Thyroid gland (tissue), 4 donors: ENCODE results near the gene TENM3. TPM values are rescaled to one million over a fixed set of nuclear protein-coding genes. Genes with fewer than 3 reads are reported as not detected.

ENCODE experiments used
- DNase-seq, 2 donors: peaks; one replicate each; pipeline ENCODE4 v3.0.0-alpha.2; 2019
- H3K27ac ChIP-seq, 3 donors: fragments of 200-600 bp; sonication (generic); 1 replicate in 2 of 3; 2 replicates in 1 of 3; pipeline ENCODE4 v1.5.1; 2016 to 2019; ENCODE audit warnings: mild to moderate bottlenecking in 1 of 3, moderate library complexity in 1 of 3
- H3K27me3 ChIP-seq: fragments of 200-600 bp; sonication (generic); one replicate; pipeline ENCODE4 v1.5.1; 2019
- H3K36me3 ChIP-seq, 2 donors: fragments of 200-600 bp; sonication (generic); one replicate each; pipeline ENCODE4 v1.5.1; 2016 to 2019
- H3K4me1 ChIP-seq, 2 donors: fragments of 200-600 bp; sonication (generic); one replicate each; pipeline ENCODE4 v1.5.1; 2017 to 2019
- H3K4me3 ChIP-seq, 3 donors: fragments of 200-600 bp; sonication (generic); replicated peaks in 1 of 3; 1 replicate in 2 of 3; 2 replicates in 1 of 3; pipeline ENCODE4 v1.5.1; 2016; ENCODE audit warnings: mild to moderate bottlenecking in 1 of 3
- H3K9me3 ChIP-seq: fragments of 200-600 bp; sonication (generic); one replicate; pipeline ENCODE4 v1.5.1; 2017
- CTCF ChIP-seq, 6 experiments: fragments of 200-600 bp in 3 of 6; fragments of 450-650 bp in 3 of 6; sonication (generic) in 3 of 6; IDR thresholded peaks; one replicate each; pipeline ENCODE4 v1.5.1; 2016 to 2019; ENCODE audit warnings: antibody characterized with exemption in 6 of 6, mild to moderate bottlenecking in 2 of 6, inconsistent platforms in 1 of 6, moderate library complexity in 1 of 6
- POLR2A ChIP-seq, 2 donors: fragments of 450-650 bp; IDR thresholded peaks; one replicate each; pipeline ENCODE4 v1.6.1; 2017; ENCODE audit warnings: antibody characterized with exemption in 2 of 2, mild to moderate bottlenecking in 2 of 2, moderate library complexity in 1 of 2
- WGBS, 2 donors: methylation state at CpG; one replicate each; pipeline ENCODE4 v1.1.5; 2017; 5-methylcytosine and 5-hydroxymethylcytosine counted together
- intact Hi-C: fragments of 100-400 bp; cut with DNase I; formaldehyde crosslinking; loops from one replicate; pipeline ENCODE4 v1.15.1; 2023
- total RNA-seq, 4 donors: library from RNA; depleted of rRNA; stranded (reverse); fragments of >200 nt; gene quantifications; one replicate each; pipeline ENCODE4 v1.2.3, GENCODE V29; 2016

The TENM3 gene
- total RNA-seq, 4 donors from 2014 or later, result 41.8 to 82.2 (median 68.1) TPM

- TF ChIP-seq POLR2A (IDR thresholded peaks at IDR 0.05) (no peak), CTCF (IDR thresholded peaks at IDR 0.05) (no peak)
- DNase-seq, result no peak
- no peaks in the 10 kb centered on the region for H3K9me3 ChIP-seq
- H3K27me3 ChIP-seq, result no peaks in the 10 kb centered on the region
- H3K27ac ChIP-seq, result no peak overlapping the region
- intact Hi-C loops, result no loop called here
- WGBS, 2 donors, result 85 to 90% methylated on average over 4 of the region's 4 CpGs
- H3K4me1 ChIP-seq, result no peaks in the 10 kb centered on the region
- no peak overlapping the region for H3K4me3 ChIP-seq
- H3K36me3 ChIP-seq, result no peaks in the 10 kb centered on the region
Observed at GRCh38 chr4:182252220-182252619, 9.0 kb downstream of the TENM3 start.

GRCh38 chr4:182254026-182254780 lies 11.0 kb downstream of the TENM3 start:
- no peak for DNase-seq
- no peak overlapping the region for H3K4me3 ChIP-seq
- no peaks in the 10 kb centered on the region for H3K4me1 ChIP-seq
- no peaks in the 10 kb centered on the region for H3K9me3 ChIP-seq
- H3K27me3 ChIP-seq, result no peaks in the 10 kb centered on the region
- no peak for TF ChIP-seq CTCF (IDR thresholded peaks at IDR 0.05)
- no peak for TF ChIP-seq POLR2A (IDR thresholded peaks at IDR 0.05)
- no peaks in the 10 kb centered on the region for H3K36me3 ChIP-seq
- H3K27ac ChIP-seq, result no peak overlapping the region
- intact Hi-C loops, result no loop called here
- WGBS, 2 donors, result 86 to 87% methylated on average over 10 of the region's 10 CpGs

DNA sequence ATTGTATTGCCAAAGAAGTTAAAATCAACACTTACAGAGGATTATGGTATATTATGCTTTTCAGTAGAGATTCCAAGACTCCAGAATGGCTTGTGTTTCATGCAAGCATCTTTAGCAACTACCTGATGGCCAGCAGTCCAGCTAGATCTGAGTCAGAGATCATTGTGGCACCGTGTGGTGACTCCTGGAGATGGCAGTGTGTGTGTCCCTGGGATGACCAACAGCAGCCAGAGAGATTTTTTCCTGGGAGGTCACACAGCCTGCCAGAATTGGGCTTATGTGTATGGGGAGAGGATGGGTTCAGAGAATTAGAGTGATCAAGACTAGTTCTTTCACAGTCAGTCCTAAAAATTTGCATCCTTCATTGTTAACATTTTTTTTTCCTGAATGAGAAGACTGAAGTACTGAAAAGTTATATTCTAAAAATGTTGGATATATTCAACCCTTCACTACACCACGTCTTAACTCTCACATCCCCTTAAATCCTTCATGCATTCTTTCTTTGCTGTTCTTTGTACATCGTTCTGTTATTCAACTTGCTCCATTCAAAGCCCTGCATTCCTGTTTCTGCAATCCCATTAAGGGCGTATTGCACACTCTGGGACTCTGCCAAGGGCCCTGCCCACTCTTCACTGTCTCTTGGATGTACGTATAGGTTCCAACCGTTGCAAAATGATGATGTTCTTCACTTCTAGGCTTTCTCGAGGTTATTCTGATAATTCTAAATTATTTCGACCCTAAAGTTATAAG lies 12.4 kb downstream of the TENM3 start:
- Histone ChIP-seq H3K27ac (no peak overlapping the region), H3K4me3 (no peak overlapping the region), H3K27me3 (no peaks in the 10 kb centered on the region), H3K9me3 (no peaks in the 10 kb centered on the region), H3K4me1 (no peaks in the 10 kb centered on the region), H3K36me3 (no peaks in the 10 kb centered on the region)
- TF ChIP-seq POLR2A (IDR thresholded peaks at IDR 0.05) (no peak), CTCF (IDR thresholded peaks at IDR 0.05) (no peak)
- 70 to 71% methylated on average over 8 of the region's 8 CpGs for WGBS, 2 donors
- DNase-seq, result no peak
- intact Hi-C loops, result no loop called here

DNA sequence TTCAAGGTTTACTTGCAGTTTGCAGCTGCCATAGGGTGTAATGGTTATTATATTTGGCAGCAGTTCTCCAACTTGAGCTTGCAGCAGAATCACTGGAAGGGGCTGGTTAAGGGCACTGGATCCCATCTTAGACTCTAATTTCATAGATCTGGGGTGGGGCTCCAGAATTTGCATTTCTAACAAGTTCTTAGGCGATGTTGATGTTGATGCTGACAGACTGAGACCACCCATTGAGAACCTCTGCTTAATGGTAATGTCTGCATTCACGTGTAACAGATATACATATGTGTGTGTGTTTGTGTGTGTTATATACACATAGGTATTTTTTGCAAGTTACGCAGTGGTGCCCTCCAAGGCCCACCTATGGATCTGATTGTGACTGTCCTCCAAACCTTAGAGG lies 13.8 kb downstream of the TENM3 start:
- no peaks in the 10 kb centered on the region for H3K4me1 ChIP-seq
- H3K4me3 ChIP-seq, result no peak overlapping the region
- WGBS, 2 donors, result 92 to 94% methylated on average over 3 of the region's 3 CpGs
- no peaks in the 10 kb centered on the region for H3K9me3 ChIP-seq
- no peak overlapping the region for H3K27ac ChIP-seq
- no peak for DNase-seq
- intact Hi-C loops, result no loop called here
- TF ChIP-seq POLR2A (IDR thresholded peaks at IDR 0.05) (no peak), CTCF (IDR thresholded peaks at IDR 0.05) (no peak)
- no peaks in the 10 kb centered on the region for H3K27me3 ChIP-seq
- no peaks in the 10 kb centered on the region for H3K36me3 ChIP-seq

GRCh38 chr4:182257503-182257902 lies 14.3 kb downstream of the TENM3 start:
- Histone ChIP-seq H3K27me3 (no peaks in the 10 kb centered on the region), H3K36me3 (no peaks in the 10 kb centered on the region), H3K4me1 (no peaks in the 10 kb centered on the region), H3K9me3 (no peaks in the 10 kb centered on the region), H3K4me3 (no peak overlapping the region), H3K27ac (no peak overlapping the region)
- DNase-seq, result no peak
- intact Hi-C loops, result no loop called here
- 73 to 74% methylated on average over 3 of the region's 3 CpGs for WGBS, 2 donors
- TF ChIP-seq POLR2A (IDR thresholded peaks at IDR 0.05), result no peak
- no peak for TF ChIP-seq CTCF (IDR thresholded peaks at IDR 0.05)
